ENCODE measurements around the gene SLC15A5.

Gene SLC15A5

DNA sequence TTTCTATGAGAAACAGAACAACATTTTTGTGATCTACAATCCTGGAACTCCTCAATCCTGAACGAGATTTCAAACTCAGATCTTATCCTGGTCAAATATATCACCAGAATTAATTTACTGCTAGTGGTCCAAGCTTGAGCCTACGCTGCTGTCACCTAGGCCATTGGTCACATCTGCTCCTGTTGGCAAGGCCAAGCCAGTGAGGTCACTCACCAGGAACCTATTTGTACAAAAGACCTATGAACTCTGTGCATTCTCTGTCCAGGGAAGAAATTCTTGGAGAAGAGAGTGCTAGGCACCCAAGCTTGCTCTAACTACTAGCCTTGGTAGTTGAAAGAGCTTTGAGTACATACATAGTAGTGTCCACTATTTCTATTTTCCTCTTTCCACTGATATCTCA lies 106.1 kb downstream of the SLC15A5 start:
- no peak for DNase-seq

GRCh38 chr12:16168078-16168477 lies 109.4 kb downstream of the SLC15A5 start:
- DNase-seq, result no peak

DNA sequence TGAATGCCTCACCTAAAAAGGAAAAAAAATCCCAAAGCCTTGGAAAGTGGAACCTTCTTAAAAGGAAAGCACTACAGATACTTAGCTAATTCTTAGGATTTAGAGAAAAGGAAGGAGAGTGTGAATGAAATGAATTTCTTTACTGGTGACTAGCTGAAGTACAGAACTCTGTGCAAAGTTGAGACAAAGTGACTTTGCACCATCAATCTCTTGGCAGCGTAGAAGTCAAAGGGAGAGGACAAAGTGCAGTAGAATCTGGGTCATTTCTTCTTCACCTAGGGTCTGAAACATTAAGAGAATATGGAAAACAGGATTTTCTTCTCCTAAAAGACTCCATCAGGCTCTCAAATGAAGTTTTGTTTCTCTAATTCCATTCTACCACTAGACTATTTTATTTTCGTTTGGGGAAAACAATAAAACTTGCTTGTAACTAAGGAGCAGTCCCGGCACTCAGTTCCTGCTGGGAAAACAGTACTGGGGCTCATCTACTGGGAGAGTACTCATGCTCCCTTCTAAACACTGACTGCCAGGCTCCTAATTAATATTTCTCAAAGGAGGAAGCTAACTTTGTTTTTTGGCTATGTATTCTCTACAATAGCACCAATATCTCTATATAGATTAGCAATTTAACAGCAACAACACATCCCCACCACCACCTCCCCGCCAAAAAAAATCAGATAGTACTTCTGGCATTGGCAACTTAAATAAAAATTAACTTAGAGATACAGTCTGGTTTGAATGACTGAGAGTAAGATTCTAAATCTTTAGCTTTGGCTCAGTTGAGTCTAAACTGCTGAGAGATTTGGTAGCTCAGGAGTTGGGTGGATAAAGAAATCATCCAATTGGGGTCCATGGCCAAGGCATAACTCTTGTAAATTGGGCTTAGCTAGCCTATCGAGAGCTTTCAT lies 110.7 kb downstream of the SLC15A5 start:
- DNase-seq, result no peak

GRCh38 chr12:16165506-16165905 lies 112.0 kb downstream of the SLC15A5 start:
- peak; percentile 39 for DNase-seq

DNA sequence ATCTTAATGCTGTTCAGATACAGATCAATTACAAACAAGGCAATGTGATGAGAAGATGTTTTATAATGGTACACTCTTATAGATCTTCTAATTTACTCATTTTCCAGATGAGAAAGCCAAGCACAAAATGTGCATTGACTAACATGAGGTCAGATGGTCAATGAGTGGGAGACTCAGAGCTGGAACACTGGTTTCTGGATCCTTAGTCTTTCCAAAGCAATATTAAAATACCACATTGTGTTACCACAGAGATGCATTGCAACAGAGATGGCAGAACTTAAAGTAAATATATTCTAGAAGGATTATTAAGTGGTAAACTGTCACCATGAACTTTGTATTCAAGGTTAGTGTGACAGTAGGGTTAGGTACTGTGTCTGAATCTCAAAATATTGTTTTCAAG lies 113.6 kb downstream of the SLC15A5 start:
- no peak for DNase-seq

DNA sequence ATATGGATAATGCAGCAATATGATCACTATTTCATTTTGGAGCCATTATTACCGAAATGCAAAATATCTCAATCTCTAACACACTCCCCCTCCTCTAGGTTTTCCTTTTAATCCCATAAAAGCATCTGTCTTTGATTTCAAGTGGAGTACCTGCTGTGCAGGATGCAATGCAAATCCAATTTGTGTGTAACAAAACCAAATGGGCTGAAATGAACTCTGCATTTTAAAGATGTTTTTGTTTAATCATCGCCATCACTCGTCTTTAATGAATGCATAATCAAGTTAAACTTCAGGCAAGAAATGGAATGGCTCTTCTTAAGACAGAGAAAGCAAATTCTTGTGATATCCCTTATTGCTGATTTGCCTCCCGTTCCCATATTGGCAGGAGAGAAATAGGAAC lies 114.3 kb downstream of the SLC15A5 start:
- no peak for DNase-seq

GRCh38 chr12:16159571-16159970 lies 117.9 kb downstream of the SLC15A5 start:
- DNase-seq, result no peak

DNA sequence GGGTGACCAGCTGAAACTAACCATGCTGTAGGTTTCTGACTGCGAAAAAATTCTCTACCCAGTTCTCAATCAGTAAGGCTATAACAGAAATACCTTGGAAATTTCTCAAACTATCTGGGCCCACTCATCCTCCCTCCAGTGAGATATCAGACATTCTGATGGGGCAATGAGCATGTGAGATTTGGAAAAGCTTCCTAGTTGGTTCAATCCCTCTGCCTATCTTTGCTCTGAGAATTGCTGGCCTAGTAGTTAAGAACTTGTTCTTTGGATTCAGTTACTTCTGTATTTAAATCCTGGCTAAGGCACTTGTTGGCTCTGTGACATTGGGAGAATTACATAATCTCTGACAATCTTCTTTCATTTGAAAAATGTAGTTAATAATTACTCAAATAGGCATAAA lies 119.4 kb downstream of the SLC15A5 start:
- no peak for DNase-seq

DNA sequence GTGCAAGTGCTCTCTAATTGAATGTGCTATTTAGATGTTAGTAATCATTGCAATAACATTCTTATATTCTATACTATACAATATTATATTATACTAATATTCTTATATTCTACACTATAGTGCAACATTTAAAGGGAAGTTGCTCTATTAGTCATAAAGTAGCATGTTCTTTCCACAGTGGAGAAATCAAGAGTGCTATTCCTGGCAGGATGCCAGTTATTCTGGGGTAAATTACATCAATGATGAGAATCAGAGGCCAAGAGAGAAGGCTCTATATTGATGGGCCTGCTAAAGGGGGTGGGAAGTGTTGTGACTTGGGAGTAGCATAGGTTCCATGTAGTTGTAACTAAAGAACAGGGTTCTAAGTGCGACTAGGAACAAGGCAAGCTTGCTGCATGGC lies 121.5 kb downstream of the SLC15A5 start:
- peak; percentile 5 for DNase-seq

GRCh38 chr12:16154990-16155389 lies 122.5 kb downstream of the SLC15A5 start:
- no peak for DNase-seq

DNA sequence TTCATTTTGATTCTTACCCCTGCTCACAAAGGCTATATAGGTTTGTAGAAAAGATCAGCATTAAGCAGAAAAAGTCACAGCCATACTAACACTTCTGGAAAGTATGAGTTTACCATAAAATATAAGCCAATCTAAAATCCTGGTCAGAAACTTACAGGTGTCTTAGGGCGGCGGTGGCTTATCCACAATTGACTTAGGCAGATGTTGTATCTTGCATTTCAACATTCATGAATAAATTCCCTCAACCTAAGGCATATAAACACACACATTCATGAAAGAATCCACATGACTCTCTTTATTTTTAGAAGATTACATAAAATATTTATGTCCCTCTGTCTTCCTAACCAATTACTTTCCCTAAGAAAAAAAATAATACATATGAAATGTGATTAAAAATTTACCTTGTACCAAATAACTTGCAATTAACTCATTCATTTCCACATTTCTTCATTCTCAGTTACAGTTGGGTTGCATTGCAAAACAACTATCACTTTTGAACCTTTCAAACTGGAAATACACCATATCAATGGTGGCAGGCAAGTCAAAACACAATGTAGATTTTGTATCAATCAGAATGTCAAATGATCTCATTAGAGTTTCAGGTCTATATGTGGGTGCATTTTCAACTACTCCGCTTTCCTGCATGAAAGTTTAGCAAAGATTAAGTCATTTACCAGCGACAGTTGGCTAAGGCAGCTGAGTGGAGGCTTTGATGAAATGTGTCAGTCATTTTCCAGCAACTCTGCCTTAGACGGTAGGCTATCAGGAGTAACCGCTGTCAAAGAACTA lies 124.4 kb downstream of the SLC15A5 start:
- DNase-seq, result no peak

DNA sequence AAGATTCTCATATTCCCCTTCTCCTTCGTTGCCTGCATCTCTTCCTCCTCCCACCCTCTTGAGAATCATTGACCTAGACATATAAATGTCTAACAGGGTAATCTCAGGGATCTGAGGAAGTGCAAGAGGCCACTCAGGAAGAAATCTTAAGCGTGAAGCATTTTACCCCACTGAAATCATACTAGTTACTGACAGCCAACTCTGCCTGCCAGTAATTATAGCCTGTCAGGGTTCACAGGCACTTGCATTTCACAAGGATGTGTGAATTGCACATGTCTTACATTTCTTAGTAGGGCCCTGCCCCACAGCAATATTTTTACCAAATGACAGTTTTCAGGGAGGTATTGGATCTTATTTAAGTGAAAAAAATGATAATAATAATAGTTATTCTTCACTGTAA lies 127.2 kb downstream of the SLC15A5 start:
- DNase-seq, result no peak

DNA sequence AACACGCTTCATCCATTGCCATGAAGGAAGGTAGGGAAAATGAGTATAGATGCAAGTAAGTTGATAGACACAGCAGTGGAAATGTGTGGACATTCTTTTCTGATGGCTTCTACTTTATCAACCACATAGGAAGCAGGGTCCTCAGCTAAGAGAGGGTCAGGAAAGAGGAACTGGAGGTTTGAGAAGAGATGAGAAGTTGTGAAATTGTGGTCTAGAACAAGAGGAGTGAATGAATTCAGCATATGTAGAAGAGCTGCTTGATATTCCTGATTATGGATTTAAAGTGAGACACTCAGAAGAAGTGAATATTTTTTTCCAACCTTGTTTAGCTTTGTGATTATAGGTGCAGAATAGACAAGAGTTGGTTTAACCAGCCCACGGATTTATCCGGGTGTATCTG lies 128.5 kb downstream of the SLC15A5 start:
- DNase-seq, result no peak
